Endothelial cell of umbilical vein (primary cell): ENCODE data around the gene RAB11B.
"Not testable (repeated sequence)": the region's sequence is repeated elsewhere in the genome, so short reads cannot be mapped to it uniquely, and the experiment has no call there.

ENCODE experiments used
- CTCF ChIP-seq, 2 donors: IDR thresholded peaks; 1 replicate in 1 of 2; 2 replicates in 1 of 2; pipeline ENCODE4 v1.5.1; 2011; ENCODE audit warnings: low read length in 2 of 2, mild to moderate bottlenecking in 2 of 2, moderate library complexity in 2 of 2, control low read depth in 1 of 2, inconsistent platforms in 1 of 2, low read depth in 1 of 2; ENCODE audit not compliant: insufficient read depth in 1 of 2; ENCODE audit errors: extremely low read depth in 1 of 2
- EZH2 ChIP-seq: IDR thresholded peaks from 2 replicates; pipeline ENCODE4 v1.6.1; 2012; ENCODE audit warnings: borderline replicate concordance, low read depth, mild to moderate bottlenecking, moderate library complexity, low read length, inconsistent platforms; ENCODE audit not compliant: severe bottlenecking
- GATA2 ChIP-seq: IDR thresholded peaks from 2 replicates; pipeline ENCODE4 v1.7.0; 2011; ENCODE audit warnings: low read depth, mild to moderate bottlenecking, moderate library complexity, mixed read lengths, low read length; ENCODE audit not compliant: insufficient read length, insufficient read depth
- JUN ChIP-seq: IDR thresholded peaks from 2 replicates; pipeline ENCODE4 v1.6.1; 2011; ENCODE audit warnings: borderline replicate concordance, low read depth; ENCODE audit not compliant: insufficient read length, insufficient read depth
- POLR2A ChIP-seq: IDR thresholded peaks from 2 replicates; pipeline ENCODE4 v1.6.1; 2012; ENCODE audit warnings: low read depth, mild to moderate bottlenecking, control low read depth, low read length
- POLR2AphosphoS5 ChIP-seq: IDR thresholded peaks from 2 replicates; pipeline ENCODE4 v1.6.1; 2012; ENCODE audit warnings: low read depth, mild to moderate bottlenecking, control low read depth, low read length, moderate library complexity; ENCODE audit not compliant: insufficient read depth

GRCh38 chr19:8376373-8376974 is 13.7 kb upstream of the RAB11B start:
- not testable (repeated sequence) for TF ChIP-seq CTCF (IDR thresholded peaks at IDR 0.05; ENCODE audit: extremely low read depth in 1 of 2, insufficient read depth in 1 of 2, low read depth in 1 of 2, low read length in 2 of 2); POLR2A; GATA2; POLR2AphosphoS5; EZH2; JUN
